Keratinocyte (primary cell): ENCODE measurements around the gene RBM26.

Experiments used
- CTCF ChIP-seq, 3 experiments: IDR thresholded peaks in 1 of 3; conservative IDR thresholded peaks in 1 of 3; optimal IDR thresholded peaks in 1 of 3; 2 replicates in 2 of 3; 3 replicates in 1 of 3; pipeline versions ENCODE3 to v1.5.1; 2011; ENCODE audit warnings: low read length in 3 of 3, mild to moderate bottlenecking in 3 of 3, moderate library complexity in 2 of 3, control low read depth in 1 of 3, inconsistent platforms in 1 of 3; ENCODE audit not compliant: insufficient read depth in 2 of 3; ENCODE audit errors: extremely low read depth in 1 of 3
- EZH2 ChIP-seq: IDR thresholded peaks from one replicate; pipeline ENCODE4 v1.6.1; 2012; ENCODE audit warnings: inconsistent platforms, mild to moderate bottlenecking, low read length, moderate library complexity

- TF ChIP-seq CTCF (optimal IDR thresholded peaks at IDR 0.05 in 1 of 3, IDR thresholded peaks at IDR 0.05 in 1 of 3, conservative IDR thresholded peaks at IDR 0.05 in 1 of 3; ENCODE audit: extremely low read depth in 1 of 3, insufficient read depth in 2 of 3, low read length in 3 of 3) (no peak), EZH2 (no peak)
These were observed 69.1 kb downstream of the RBM26 start for GRCh38 chr13:79336966-79337365.
